Measurements from ENCODE around the gene BLOC1S5. TPM values are rescaled to one million over a fixed set of nuclear protein-coding genes. Genes with fewer than 3 reads are reported as not detected.

The BLOC1S5 gene
- total RNA-seq, 1 donor from 2014 or later, result 8.3 TPM

DNA sequence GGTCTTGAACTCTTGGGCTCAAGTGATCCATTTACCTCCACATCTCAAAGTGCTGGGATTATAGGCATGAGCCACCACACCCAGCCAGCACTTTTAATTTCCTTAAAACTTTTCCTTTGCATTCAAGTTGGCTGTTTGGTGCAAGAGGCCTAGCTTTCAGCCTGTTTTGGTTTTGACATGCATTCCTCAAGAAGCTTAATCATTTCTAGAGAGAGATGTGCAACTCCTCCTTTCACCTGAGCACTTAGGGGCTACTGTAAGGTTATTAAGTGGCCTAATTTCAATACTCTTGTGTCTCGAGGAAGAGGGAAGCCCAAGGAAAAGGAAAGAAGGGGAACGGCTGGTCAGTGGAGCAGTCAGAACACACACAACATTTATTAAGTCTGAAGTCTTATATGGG lies 13.8 kb upstream of the BLOC1S5 start:
- no peaks in the 10 kb centered on the region for H3K4me1 Mint-ChIP-seq (ENCODE audit: low read depth, unreplicated experiment)
- DNase-seq, result no peak
- H3K36me3 Mint-ChIP-seq (ENCODE audit: unreplicated experiment), result no peaks in the 10 kb centered on the region
- no peaks in the 10 kb centered on the region for H3K9me3 Mint-ChIP-seq (ENCODE audit: unreplicated experiment)
- TF ChIP-seq, protein P1, sequence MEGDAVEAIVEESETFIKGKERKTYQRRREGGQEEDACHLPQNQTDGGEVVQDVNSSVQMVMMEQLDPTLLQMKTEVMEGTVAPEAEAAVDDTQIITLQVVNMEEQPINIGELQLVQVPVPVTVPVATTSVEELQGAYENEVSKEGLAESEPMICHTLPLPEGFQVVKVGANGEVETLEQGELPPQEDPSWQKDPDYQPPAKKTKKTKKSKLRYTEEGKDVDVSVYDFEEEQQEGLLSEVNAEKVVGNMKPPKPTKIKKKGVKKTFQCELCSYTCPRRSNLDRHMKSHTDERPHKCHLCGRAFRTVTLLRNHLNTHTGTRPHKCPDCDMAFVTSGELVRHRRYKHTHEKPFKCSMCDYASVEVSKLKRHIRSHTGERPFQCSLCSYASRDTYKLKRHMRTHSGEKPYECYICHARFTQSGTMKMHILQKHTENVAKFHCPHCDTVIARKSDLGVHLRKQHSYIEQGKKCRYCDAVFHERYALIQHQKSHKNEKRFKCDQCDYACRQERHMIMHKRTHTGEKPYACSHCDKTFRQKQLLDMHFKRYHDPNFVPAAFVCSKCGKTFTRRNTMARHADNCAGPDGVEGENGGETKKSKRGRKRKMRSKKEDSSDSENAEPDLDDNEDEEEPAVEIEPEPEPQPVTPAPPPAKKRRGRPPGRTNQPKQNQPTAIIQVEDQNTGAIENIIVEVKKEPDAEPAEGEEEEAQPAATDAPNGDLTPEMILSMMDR (IDR thresholded peaks at IDR 0.05; ENCODE audit: partially characterized antibody, unreplicated experiment), result no peak
- no peak overlapping the region for H3K4me3 Mint-ChIP-seq (ENCODE audit: unreplicated experiment)
- H3K27ac Mint-ChIP-seq (ENCODE audit: unreplicated experiment), result no peak overlapping the region
- H3K27me3 Mint-ChIP-seq (ENCODE audit: unreplicated experiment), result no peaks in the 10 kb centered on the region

- Mint-ChIP-seq H3K4me3 (ENCODE audit: unreplicated experiment) (no peak overlapping the region), H3K27me3 (ENCODE audit: unreplicated experiment) (no peaks in the 10 kb centered on the region), H3K36me3 (ENCODE audit: unreplicated experiment) (no peaks in the 10 kb centered on the region), H3K27ac (ENCODE audit: unreplicated experiment) (no peak overlapping the region), H3K4me1 (ENCODE audit: low read depth, unreplicated experiment) (no peaks in the 10 kb centered on the region), H3K9me3 (ENCODE audit: unreplicated experiment) (no peaks in the 10 kb centered on the region)
- TF ChIP-seq, protein P1 (IDR thresholded peaks at IDR 0.05; ENCODE audit: partially characterized antibody, unreplicated experiment), result no peak
- DNase-seq, result no peak
Measured at GRCh38 chr6:8075704-8076103, 11.5 kb upstream of the BLOC1S5 start.

GRCh38 chr6:8075185-8075584 lies 11.0 kb upstream of the BLOC1S5 start:
- H3K9me3 Mint-ChIP-seq (ENCODE audit: unreplicated experiment), result no peaks in the 10 kb centered on the region
- TF ChIP-seq, protein P1 (IDR thresholded peaks at IDR 0.05; ENCODE audit: partially characterized antibody, unreplicated experiment), result no peak
- H3K27ac Mint-ChIP-seq (ENCODE audit: unreplicated experiment), result no peak overlapping the region
- no peak overlapping the region for H3K4me3 Mint-ChIP-seq (ENCODE audit: unreplicated experiment)
- H3K27me3 Mint-ChIP-seq (ENCODE audit: unreplicated experiment), result no peaks in the 10 kb centered on the region
- H3K36me3 Mint-ChIP-seq (ENCODE audit: unreplicated experiment), result no peaks in the 10 kb centered on the region
- H3K4me1 Mint-ChIP-seq (ENCODE audit: low read depth, unreplicated experiment), result no peaks in the 10 kb centered on the region
- no peak for DNase-seq

- no peak overlapping the region for H3K4me3 Mint-ChIP-seq (ENCODE audit: unreplicated experiment)
- no peak overlapping the region for H3K27ac Mint-ChIP-seq (ENCODE audit: unreplicated experiment)
- TF ChIP-seq, protein P1 (IDR thresholded peaks at IDR 0.05; ENCODE audit: partially characterized antibody, unreplicated experiment), result no peak
- H3K36me3 Mint-ChIP-seq (ENCODE audit: unreplicated experiment), result no peaks in the 10 kb centered on the region
- H3K27me3 Mint-ChIP-seq (ENCODE audit: unreplicated experiment), result no peaks in the 10 kb centered on the region
- no peak for DNase-seq
- H3K9me3 Mint-ChIP-seq (ENCODE audit: unreplicated experiment), result no peaks in the 10 kb centered on the region
- no peaks in the 10 kb centered on the region for H3K4me1 Mint-ChIP-seq (ENCODE audit: low read depth, unreplicated experiment)
Measured at GRCh38 chr6:8074213-8074612, 10.0 kb upstream of the BLOC1S5 start.

- DNase-seq, result no peak
- TF ChIP-seq, protein P1 (IDR thresholded peaks at IDR 0.05; ENCODE audit: partially characterized antibody, unreplicated experiment), result no peak
- H3K27me3 Mint-ChIP-seq (ENCODE audit: unreplicated experiment), result no peaks in the 10 kb centered on the region
- no peak overlapping the region for H3K4me3 Mint-ChIP-seq (ENCODE audit: unreplicated experiment)
- no peak overlapping the region for H3K27ac Mint-ChIP-seq (ENCODE audit: unreplicated experiment)
- H3K9me3 Mint-ChIP-seq (ENCODE audit: unreplicated experiment), result no peaks in the 10 kb centered on the region
- no peaks in the 10 kb centered on the region for H3K36me3 Mint-ChIP-seq (ENCODE audit: unreplicated experiment)
- no peaks in the 10 kb centered on the region for H3K4me1 Mint-ChIP-seq (ENCODE audit: low read depth, unreplicated experiment)
Measured at GRCh38 chr6:8073758-8074157, 9.6 kb upstream of the BLOC1S5 start.
